Lower leg skin (tissue), 3 donors: ENCODE measurements around the gene FAM163A.

Experiments used
- POLR2A ChIP-seq, 2 donors: fragments of 450-650 bp; IDR thresholded peaks; one replicate each; pipeline ENCODE4 v1.6.1; 2016 to 2017; ENCODE audit warnings: antibody characterized with exemption in 2 of 2, mild to moderate bottlenecking in 1 of 2, moderate library complexity in 1 of 2
- TF ChIP-seq, protein P1 (sequence below), 3 donors: fragments of 450-650 bp; IDR thresholded peaks; one replicate each; pipeline ENCODE4 v1.5.1; 2016; ENCODE audit warnings: antibody characterized with exemption in 3 of 3, mild to moderate bottlenecking in 3 of 3, moderate library complexity in 2 of 3

- TF ChIP-seq, protein P1, sequence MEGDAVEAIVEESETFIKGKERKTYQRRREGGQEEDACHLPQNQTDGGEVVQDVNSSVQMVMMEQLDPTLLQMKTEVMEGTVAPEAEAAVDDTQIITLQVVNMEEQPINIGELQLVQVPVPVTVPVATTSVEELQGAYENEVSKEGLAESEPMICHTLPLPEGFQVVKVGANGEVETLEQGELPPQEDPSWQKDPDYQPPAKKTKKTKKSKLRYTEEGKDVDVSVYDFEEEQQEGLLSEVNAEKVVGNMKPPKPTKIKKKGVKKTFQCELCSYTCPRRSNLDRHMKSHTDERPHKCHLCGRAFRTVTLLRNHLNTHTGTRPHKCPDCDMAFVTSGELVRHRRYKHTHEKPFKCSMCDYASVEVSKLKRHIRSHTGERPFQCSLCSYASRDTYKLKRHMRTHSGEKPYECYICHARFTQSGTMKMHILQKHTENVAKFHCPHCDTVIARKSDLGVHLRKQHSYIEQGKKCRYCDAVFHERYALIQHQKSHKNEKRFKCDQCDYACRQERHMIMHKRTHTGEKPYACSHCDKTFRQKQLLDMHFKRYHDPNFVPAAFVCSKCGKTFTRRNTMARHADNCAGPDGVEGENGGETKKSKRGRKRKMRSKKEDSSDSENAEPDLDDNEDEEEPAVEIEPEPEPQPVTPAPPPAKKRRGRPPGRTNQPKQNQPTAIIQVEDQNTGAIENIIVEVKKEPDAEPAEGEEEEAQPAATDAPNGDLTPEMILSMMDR (IDR thresholded peaks at IDR 0.05), result no peak
- no peak for TF ChIP-seq POLR2A (IDR thresholded peaks at IDR 0.05)
Measured at GRCh38 chr1:179779645-179780272, 36.7 kb downstream of the FAM163A start.
